ENCODE results near the gene IQGAP3.

Gene IQGAP3

GRCh38 chr1:156511644-156512043 is 60.7 kb downstream of the IQGAP3 start:
- no peak for DNase-seq (ENCODE audit: extremely low read depth, low read depth)
- no peak for TF ChIP-seq CTCF (IDR thresholded peaks at IDR 0.05; ENCODE audit: low read depth, low read length, missing control alignments)
- no peak overlapping the region for H3K4me3 ChIP-seq (replicated peaks; ENCODE audit: low read depth, low read length)

GRCh38 chr1:156510709-156511108 is 61.7 kb downstream of the IQGAP3 start:
- TF ChIP-seq CTCF (IDR thresholded peaks at IDR 0.05; ENCODE audit: low read depth, low read length, missing control alignments) = no peak
- H3K4me3 ChIP-seq (replicated peaks; ENCODE audit: low read depth, low read length) = no peak overlapping the region
- no peak for DNase-seq (ENCODE audit: extremely low read depth, low read depth)

- TF ChIP-seq CTCF (IDR thresholded peaks at IDR 0.05; ENCODE audit: low read depth, low read length, missing control alignments) = no peak
- no peak for DNase-seq (ENCODE audit: extremely low read depth, low read depth)
- H3K4me3 ChIP-seq (replicated peaks; ENCODE audit: low read depth, low read length) = no peak overlapping the region
These were observed 62.8 kb downstream of the IQGAP3 start for GRCh38 chr1:156509424-156510034.

- no peak overlapping the region for H3K4me3 ChIP-seq (replicated peaks; ENCODE audit: low read depth, low read length)
- no peak for TF ChIP-seq CTCF (IDR thresholded peaks at IDR 0.05; ENCODE audit: low read depth, low read length, missing control alignments)
- no peak for DNase-seq (ENCODE audit: extremely low read depth, low read depth)
These were observed 63.5 kb downstream of the IQGAP3 start for GRCh38 chr1:156508955-156509234.

- no peak overlapping the region for H3K4me3 ChIP-seq (replicated peaks; ENCODE audit: low read depth, low read length)
- DNase-seq (ENCODE audit: extremely low read depth, low read depth) = no peak
- TF ChIP-seq CTCF (IDR thresholded peaks at IDR 0.05; ENCODE audit: low read depth, low read length, missing control alignments) = no peak
These were observed 64.0 kb downstream of the IQGAP3 start for GRCh38 chr1:156508205-156508954.

GRCh38 chr1:156506450-156506849 is 65.9 kb downstream of the IQGAP3 start:
- no peak for DNase-seq (ENCODE audit: extremely low read depth, low read depth)
- no peak for TF ChIP-seq CTCF (IDR thresholded peaks at IDR 0.05; ENCODE audit: low read depth, low read length, missing control alignments)
- no peak overlapping the region for H3K4me3 ChIP-seq (replicated peaks; ENCODE audit: low read depth, low read length)
